MG63 (cell line): Measurements from ENCODE around the gene SPATA33. TPM values are rescaled to one million over a fixed set of nuclear protein-coding genes. Genes with fewer than 3 reads are reported as not detected.
"Not testable (repeated sequence)": the region's sequence is repeated elsewhere in the genome, so short reads cannot be mapped to it uniquely, and the experiment has no call there.

Source experiments
- DNase-seq: peaks from one replicate; pipeline ENCODE4 v3.0.0-alpha.2; 2020
- H3K27me3 ChIP-seq: fragments of 250-450 bp; sonication (Bioruptor Pico); 2 replicates; pipeline ENCODE4 v1.5.1; 2020; ENCODE audit warnings: mild to moderate bottlenecking, moderate library complexity
- H3K36me3 ChIP-seq: fragments of 250-450 bp; sonication (Bioruptor Pico); 2 replicates; pipeline ENCODE4 v1.5.1; 2020; ENCODE audit warnings: mild to moderate bottlenecking, moderate library complexity
- H3K4me3 ChIP-seq: fragments of 250-450 bp; sonication (Bioruptor Pico); 2 replicates; pipeline ENCODE4 v1.5.1; 2020; ENCODE audit warnings: mild to moderate bottlenecking, moderate library complexity
- H3K9me3 ChIP-seq: fragments of 250-450 bp; sonication (Bioruptor Pico); 2 replicates; pipeline ENCODE4 v1.5.1; 2020; ENCODE audit warnings: mild to moderate bottlenecking, moderate library complexity
- total RNA-seq: library from RNA; depleted of rRNA; stranded (reverse); fragments of >200 nt; shearing (Covaris generic); gene quantifications from 2 replicates; pipeline ENCODE4 v1.2.3, GENCODE V29; 2014; ENCODE audit warnings: low replicate concordance

Gene SPATA33
- total RNA-seq, 1 experiment from 2014 or later: 6.6 TPM

DNA sequence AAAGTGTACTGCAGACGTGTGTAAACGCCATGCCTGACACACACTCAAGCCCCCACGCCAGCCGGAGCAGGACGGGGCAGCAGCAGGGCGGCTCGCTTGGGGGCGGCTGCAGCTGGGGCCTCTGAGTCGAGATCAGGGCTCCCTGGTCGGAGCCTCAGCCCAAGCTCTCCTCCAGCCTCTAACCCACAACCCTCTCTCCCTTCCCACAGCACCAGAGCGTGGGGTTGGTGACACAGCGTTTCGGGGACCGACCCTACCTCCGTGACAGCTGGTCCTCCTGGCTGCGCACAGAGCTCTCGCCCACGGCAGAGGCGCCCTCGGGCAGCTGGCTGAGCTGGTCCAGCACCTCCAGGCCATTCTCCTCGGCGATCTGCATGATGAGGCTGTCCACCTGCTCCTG, 11.4 kb upstream of the SPATA33 start:
- Histone ChIP-seq H3K4me3 (no peak overlapping the region), H3K9me3 (no peaks in the 10 kb centered on the region)
- no peak for DNase-seq

DNA sequence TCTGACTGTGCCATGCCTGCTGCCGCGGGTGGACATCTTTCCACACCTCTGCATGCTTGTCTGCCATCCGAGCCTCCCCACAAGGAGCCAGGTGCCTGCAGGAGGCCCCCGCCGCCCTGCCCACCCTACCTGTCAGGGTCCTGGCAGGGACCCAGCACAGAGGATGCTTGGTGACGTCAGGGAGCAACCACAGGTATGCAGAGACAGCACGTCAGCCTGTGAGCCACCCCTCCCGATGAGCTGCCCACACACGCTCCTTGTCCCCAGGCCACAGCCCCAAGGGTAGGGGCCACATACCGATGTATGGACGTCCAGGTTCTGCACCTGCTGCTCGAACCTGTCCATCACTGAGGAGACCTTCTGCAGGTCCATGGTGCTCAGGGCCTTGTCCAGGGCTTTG, 10.7 kb upstream of the SPATA33 start:
- DNase-seq: no peak
- H3K4me3 ChIP-seq: no peak overlapping the region
- 0 out of 2 replicates have a peak, but pooled peaks cover 2% of the 10 kb centered on the region for H3K36me3 ChIP-seq
- no peaks in the 10 kb centered on the region for H3K9me3 ChIP-seq
- H3K27me3 ChIP-seq: no peaks in the 10 kb centered on the region

More for the DNA sequence above, 11.4 kb upstream of the SPATA33 start:
- Histone ChIP-seq H3K27me3 (no peaks in the 10 kb centered on the region), H3K36me3 (0 out of 2 replicates have a peak, but pooled peaks cover 2% of the 10 kb centered on the region)

DNA sequence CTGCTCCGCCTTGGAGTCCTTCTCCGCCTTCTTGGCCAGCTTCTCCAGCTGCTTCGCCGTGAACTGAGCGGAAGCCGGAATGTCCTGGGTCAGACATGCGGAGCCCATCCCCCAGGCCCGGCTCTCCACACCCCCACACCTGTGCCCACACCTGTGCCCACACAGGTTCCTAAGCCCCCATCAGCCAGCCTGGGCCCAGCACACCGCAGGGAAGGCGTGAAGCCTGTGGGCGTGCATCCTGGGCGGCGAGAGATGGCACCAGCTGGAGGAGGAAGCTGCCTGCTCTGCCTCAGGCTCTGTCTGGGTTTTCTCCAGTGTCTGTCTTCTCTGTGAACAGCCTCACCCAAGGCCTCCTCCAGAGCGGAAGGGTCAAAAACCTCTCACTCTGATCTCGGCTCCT, 6.1 kb upstream of the SPATA33 start:
- no peaks in the 10 kb centered on the region for H3K9me3 ChIP-seq
- DNase-seq: no peak
- H3K27me3 ChIP-seq: no peaks in the 10 kb centered on the region
- H3K36me3 ChIP-seq: peaks cover 2% of the 10 kb centered on the region; the same call in 1 of the 2 replicates
- H3K4me3 ChIP-seq: no peak overlapping the region

GRCh38 chr16:89653656-89654295, 3.9 kb upstream of the SPATA33 start:
- Histone ChIP-seq H3K9me3 (no peaks in the 10 kb centered on the region), H3K36me3 (no peaks in the 10 kb centered on the region; the same call in 1 of the 2 replicates), H3K27me3 (no peaks in the 10 kb centered on the region), H3K4me3 (no peak overlapping the region)
- DNase-seq: no peak

- DNase-seq: no peak
- H3K4me3 ChIP-seq: no peak overlapping the region
- H3K9me3 ChIP-seq: no peaks in the 10 kb centered on the region
- H3K27me3 ChIP-seq: no peaks in the 10 kb centered on the region
- H3K36me3 ChIP-seq: peaks cover 5% of the 10 kb centered on the region
Observed at GRCh38 chr16:89655062-89655643, 2.5 kb upstream of the SPATA33 start.

DNA sequence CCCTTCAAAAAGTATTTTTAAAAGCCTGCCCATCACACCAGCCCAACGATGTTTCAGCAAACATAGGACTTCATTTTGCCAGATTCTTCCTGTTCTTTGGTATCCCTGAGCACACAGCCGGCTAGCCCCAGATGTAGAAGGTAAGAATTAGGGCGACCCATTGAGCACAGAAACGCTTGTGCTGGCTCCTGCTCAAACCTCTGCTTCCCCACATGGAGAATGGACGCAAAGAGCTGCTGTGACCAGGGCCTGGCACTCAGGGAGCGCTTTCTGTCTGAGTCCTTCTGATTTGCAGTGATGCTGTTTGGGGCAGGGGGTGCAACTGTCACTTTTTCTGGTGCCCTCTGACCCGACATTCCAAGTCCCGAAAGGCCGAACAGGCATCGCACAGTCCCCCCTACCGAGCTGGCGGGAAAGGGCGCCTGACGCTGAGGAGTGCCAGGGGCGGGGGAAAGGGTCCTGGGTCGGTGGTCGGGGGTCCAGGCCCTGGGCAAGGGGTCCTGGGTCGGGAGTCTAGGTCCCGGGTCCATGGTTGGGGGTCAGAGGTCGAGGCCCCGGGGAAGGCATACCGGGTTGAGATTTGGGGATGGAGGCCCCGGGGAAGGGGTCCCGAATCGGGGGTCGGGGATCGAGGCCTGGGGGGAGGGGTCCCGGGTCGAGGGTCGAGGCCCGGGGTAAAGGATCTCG, 1.1 kb upstream of the SPATA33 start:
- Histone ChIP-seq H3K4me3 (peak overlapping the region; percentile 87), H3K36me3 (peaks cover 16% of the 10 kb centered on the region), H3K9me3 (no peaks in the 10 kb centered on the region), H3K27me3 (no peaks in the 10 kb centered on the region)
- DNase-seq: no peak

DNA sequence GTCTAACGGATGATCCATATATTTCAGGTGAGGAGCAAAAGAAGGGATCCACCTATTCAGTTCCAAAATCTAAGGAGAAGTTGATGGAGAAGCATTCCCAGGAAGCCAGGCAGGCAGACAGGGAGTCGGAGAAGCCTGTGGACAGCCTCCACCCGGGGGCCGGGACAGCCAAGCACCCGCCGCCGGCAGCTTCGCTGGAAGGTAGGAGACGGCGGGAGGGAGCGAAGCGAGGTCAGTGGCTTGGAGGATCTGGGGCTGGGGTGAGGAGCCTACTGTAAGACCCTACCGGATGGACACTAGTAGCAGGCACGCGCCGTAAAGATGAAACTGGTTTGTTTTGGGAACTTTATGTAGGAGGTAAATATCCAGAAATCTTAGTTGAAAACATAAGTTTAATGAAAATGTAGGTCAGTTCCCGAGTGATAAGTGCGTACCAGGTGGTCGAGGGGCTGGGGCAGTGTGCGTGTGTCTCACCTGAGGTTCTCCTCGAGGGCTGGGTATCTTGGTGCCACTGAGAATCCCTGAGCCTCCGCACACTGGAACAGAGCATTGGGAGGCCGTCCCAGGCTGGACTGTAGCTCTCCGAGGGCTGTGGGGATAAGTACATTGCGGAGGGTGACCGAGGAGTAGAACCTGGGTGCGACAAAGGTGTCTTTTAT, 714 bp downstream of the SPATA33 start:
- peaks cover 22% of the 10 kb centered on the region for H3K36me3 ChIP-seq
- H3K4me3 ChIP-seq: peak overlapping the region; percentile 87
- DNase-seq: peak; percentile 13
- no peaks in the 10 kb centered on the region for H3K27me3 ChIP-seq
- H3K9me3 ChIP-seq: no peaks in the 10 kb centered on the region

DNA sequence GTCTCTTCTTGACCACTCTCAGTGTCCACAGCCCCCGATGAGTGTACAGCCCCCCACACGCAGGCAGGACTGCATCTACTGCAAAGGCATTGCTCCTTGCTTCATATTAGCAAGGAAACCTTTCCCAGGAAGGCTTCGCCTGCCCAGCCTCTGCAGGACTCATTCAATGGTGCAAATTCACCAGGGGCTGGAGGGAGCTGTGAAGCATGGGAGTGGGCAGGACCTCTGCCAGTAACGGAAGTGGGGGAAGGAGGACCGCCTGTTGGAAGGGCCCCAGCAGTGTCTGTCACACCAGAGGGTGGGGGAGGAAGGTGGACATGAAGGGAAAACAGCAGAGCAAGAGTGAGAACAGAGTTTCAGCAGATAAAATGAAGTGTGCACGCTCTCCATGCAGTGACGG, 2.5 kb downstream of the SPATA33 start:
- H3K27me3 ChIP-seq: no peaks in the 10 kb centered on the region
- no peak overlapping the region for H3K4me3 ChIP-seq
- no peaks in the 10 kb centered on the region for H3K9me3 ChIP-seq
- peaks cover 23% of the 10 kb centered on the region for H3K36me3 ChIP-seq
- DNase-seq: no peak

GRCh38 chr16:89661215-89661614, 3.6 kb downstream of the SPATA33 start:
- H3K27me3 ChIP-seq: no peaks in the 10 kb centered on the region
- no peak overlapping the region for H3K4me3 ChIP-seq
- peaks cover 23% of the 10 kb centered on the region for H3K36me3 ChIP-seq
- H3K9me3 ChIP-seq: no peaks in the 10 kb centered on the region; the same call in 1 of the 2 replicates
- no peak for DNase-seq

- not testable (repeated sequence) for H3K27me3 ChIP-seq, DNase-seq, H3K4me3 ChIP-seq, H3K9me3 ChIP-seq
- H3K36me3 ChIP-seq: peaks cover 23% of the 10 kb centered on the region
Observed at GRCh38 chr16:89664238-89664637, 6.6 kb downstream of the SPATA33 start.

- not testable (repeated sequence) for H3K36me3 ChIP-seq, H3K9me3 ChIP-seq, H3K27me3 ChIP-seq, H3K4me3 ChIP-seq
- peak; percentile 42 for DNase-seq
Observed at GRCh38 chr16:89667000-89667399, 9.4 kb downstream of the SPATA33 start.

- peaks cover 2% of the 10 kb centered on the region; the same call in 1 of the 2 replicates for H3K36me3 ChIP-seq
- DNase-seq: no peak
- H3K9me3 ChIP-seq: no peaks in the 10 kb centered on the region; the same call in 1 of the 2 replicates
- H3K4me3 ChIP-seq: no peak overlapping the region
- no peaks in the 10 kb centered on the region for H3K27me3 ChIP-seq
Observed at GRCh38 chr16:89667633-89668032, 10.0 kb downstream of the SPATA33 start.

GRCh38 chr16:89668790-89669158, 11.1 kb downstream of the SPATA33 start:
- DNase-seq: no peak
- Histone ChIP-seq H3K4me3 (no peak overlapping the region), H3K36me3 (no peaks in the 10 kb centered on the region), H3K27me3 (no peaks in the 10 kb centered on the region), H3K9me3 (no peaks in the 10 kb centered on the region; the same call in 1 of the 2 replicates)

GRCh38 chr16:89669755-89670154, 12.1 kb downstream of the SPATA33 start:
- H3K9me3 ChIP-seq: no peaks in the 10 kb centered on the region; the same call in 1 of the 2 replicates
- DNase-seq: no peak
- H3K36me3 ChIP-seq: no peaks in the 10 kb centered on the region
- no peaks in the 10 kb centered on the region for H3K27me3 ChIP-seq
- no peak overlapping the region for H3K4me3 ChIP-seq

DNA sequence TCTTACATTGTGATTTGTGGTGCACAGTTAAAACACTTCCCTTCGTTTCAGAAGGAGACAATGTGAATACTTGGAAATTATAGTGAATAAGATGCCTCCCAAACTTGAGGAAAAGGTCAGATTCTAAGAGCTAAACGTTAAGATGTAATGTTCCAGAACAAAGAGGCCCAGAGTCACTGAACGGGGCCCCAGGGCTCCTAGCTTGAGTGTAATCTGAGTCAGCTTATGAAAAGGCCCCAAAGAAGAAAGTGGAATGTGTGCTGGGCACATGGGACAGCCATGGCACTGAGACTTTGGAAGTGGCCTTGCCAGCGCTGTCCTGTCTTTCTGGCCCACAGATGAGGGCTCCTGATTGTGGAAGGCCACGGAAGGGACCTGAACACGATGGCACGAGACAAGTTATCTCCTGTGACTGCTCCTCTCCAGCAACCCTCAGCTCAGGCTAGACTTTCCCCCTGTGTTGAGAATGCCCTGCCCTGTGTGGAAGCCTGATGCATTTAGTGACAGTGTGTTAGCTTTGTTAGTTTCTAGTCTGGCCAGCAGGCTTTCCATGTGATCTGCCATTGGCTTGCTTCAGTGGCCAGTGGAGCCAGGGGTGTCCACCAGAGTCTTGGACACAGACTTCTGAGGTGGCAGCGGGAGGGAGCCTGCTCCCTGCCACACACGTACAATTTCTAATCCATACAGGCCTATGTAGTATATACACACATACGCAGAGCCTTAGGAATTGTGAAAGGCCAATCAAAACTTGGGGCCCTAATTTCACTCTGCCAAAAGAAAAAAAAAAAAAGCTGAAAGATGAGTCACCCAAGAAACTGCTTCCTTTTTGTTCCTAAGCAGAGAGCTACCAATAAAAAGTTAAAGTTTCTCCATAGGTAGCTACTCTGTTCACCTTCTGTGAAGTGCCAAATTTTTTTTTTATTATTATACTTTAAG, 13.1 kb downstream of the SPATA33 start:
- Histone ChIP-seq H3K36me3 (no peaks in the 10 kb centered on the region), H3K27me3 (no peaks in the 10 kb centered on the region), H3K4me3 (no peak overlapping the region), H3K9me3 (no peaks in the 10 kb centered on the region; the same call in 1 of the 2 replicates)
- DNase-seq: no peak

- not testable (repeated sequence) for H3K36me3 ChIP-seq, DNase-seq, H3K27me3 ChIP-seq, H3K4me3 ChIP-seq, H3K9me3 ChIP-seq
Observed at GRCh38 chr16:89671565-89671964, 13.9 kb downstream of the SPATA33 start.
